Measurements from ENCODE around the gene HDAC3.

Gene HDAC3

DNA sequence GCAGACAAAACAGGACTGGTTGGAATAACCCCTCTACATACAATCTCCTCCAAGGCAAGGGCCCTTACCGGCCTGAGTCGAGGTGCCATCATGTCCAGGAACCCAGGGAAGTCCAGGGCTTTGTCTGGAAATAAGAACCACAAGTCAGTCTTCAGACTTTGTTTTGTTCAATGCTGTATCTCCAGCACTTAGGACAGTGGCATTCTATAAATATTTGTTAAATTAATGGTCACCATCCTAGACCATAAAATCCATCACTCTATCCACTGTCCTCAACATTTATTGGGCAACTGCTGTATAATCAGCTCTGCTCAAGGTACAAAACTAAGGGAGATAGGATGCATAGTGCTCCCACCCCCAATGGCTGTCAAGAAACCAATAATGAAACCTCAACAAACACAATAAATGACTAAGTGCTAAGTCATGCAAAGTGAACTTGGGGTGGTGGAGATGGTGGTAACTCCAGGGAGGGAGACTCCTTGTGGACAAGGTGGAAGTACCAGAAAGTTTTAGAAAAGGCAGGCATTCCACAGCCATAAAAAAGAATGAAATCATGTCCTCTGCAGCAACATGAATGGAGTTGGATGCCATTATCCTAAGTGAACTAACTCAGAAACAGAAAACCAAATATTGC is 5.1 kb upstream of the HDAC3 start:
- no peak overlapping the region for H2AFZ ChIP-seq (ENCODE audit: low read length)
- H3K9ac ChIP-seq (ENCODE audit: low read depth, low read length, poor library complexity, severe bottlenecking), result no peak overlapping the region
- no peaks in the 10 kb centered on the region for H3K27me3 ChIP-seq (ENCODE audit: insufficient read depth, low read length, poor library complexity, severe bottlenecking)
- no peaks in the 10 kb centered on the region for H3K9me3 ChIP-seq (ENCODE audit: insufficient read depth, low read depth, low read length)
- no peaks in the 10 kb centered on the region for H3F3A ChIP-seq (ENCODE audit: low read depth)
- H4K20me1 ChIP-seq (ENCODE audit: insufficient read depth, low read length, poor library complexity, severe bottlenecking), result no peaks in the 10 kb centered on the region
- no peak for TF ChIP-seq EZH2phosphoT487 (IDR thresholded peaks at IDR 0.05; ENCODE audit: borderline replicate concordance)
- TF ChIP-seq, protein P1, sequence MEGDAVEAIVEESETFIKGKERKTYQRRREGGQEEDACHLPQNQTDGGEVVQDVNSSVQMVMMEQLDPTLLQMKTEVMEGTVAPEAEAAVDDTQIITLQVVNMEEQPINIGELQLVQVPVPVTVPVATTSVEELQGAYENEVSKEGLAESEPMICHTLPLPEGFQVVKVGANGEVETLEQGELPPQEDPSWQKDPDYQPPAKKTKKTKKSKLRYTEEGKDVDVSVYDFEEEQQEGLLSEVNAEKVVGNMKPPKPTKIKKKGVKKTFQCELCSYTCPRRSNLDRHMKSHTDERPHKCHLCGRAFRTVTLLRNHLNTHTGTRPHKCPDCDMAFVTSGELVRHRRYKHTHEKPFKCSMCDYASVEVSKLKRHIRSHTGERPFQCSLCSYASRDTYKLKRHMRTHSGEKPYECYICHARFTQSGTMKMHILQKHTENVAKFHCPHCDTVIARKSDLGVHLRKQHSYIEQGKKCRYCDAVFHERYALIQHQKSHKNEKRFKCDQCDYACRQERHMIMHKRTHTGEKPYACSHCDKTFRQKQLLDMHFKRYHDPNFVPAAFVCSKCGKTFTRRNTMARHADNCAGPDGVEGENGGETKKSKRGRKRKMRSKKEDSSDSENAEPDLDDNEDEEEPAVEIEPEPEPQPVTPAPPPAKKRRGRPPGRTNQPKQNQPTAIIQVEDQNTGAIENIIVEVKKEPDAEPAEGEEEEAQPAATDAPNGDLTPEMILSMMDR (conservative IDR thresholded peaks at IDR 0.05; ENCODE audit: low read length), result no peak
- H3K4me2 ChIP-seq (ENCODE audit: low read depth, low read length, poor library complexity, severe bottlenecking), result no peak overlapping the region
- H3K4me3 ChIP-seq (ENCODE audit: low read length, poor library complexity, severe bottlenecking), result no peak overlapping the region
- no peaks in the 10 kb centered on the region for H3K36me3 ChIP-seq (ENCODE audit: insufficient read depth, low read length)
- no peaks in the 10 kb centered on the region for H3K79me2 ChIP-seq (ENCODE audit: insufficient read depth, low read length)
- H3K4me1 ChIP-seq (ENCODE audit: insufficient read depth, low read length, poor library complexity, severe bottlenecking), result peaks cover 9% of the 10 kb centered on the region
- H3K9me2 ChIP-seq (replicated peaks; ENCODE audit: low read depth, low read length), result no peaks in the 10 kb centered on the region

DNA sequence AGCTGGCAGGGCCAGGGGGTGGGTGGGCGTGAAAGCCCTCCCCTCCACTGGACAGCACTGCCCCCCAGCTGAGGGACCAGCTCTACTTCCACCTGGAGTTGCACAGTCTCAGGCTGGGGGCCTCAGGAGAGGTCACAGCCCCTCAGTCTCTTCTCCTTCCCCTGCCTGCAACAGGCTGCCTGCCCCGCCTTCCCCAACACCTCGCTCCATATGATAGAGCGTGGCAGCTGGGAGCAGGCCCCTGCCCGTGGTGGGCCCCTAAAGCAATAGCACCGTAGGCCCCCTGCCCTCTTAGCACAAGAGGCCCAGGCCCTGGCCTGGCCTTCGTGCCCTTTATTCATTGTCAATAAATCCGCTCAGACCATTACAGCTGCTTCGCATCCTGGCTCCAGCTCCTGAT is 4.0 kb upstream of the HDAC3 start:
- Histone ChIP-seq H3K36me3 (ENCODE audit: insufficient read depth, low read length) (no peaks in the 10 kb centered on the region), H2AFZ (ENCODE audit: low read length) (no peak overlapping the region), H3K9me2 (replicated peaks; ENCODE audit: low read depth, low read length) (no peaks in the 10 kb centered on the region), H3K4me1 (ENCODE audit: insufficient read depth, low read length, poor library complexity, severe bottlenecking) (peaks cover 14% of the 10 kb centered on the region), H3K4me3 (ENCODE audit: low read length, poor library complexity, severe bottlenecking) (no peak overlapping the region), H3K9ac (ENCODE audit: low read depth, low read length, poor library complexity, severe bottlenecking) (no peak overlapping the region), H3K79me2 (ENCODE audit: insufficient read depth, low read length) (peaks cover 9% of the 10 kb centered on the region), H4K20me1 (ENCODE audit: insufficient read depth, low read length, poor library complexity, severe bottlenecking) (peaks cover 8% of the 10 kb centered on the region), H3K9me3 (ENCODE audit: insufficient read depth, low read depth, low read length) (no peaks in the 10 kb centered on the region), H3K27me3 (ENCODE audit: insufficient read depth, low read length, poor library complexity, severe bottlenecking) (no peaks in the 10 kb centered on the region), H3K4me2 (ENCODE audit: low read depth, low read length, poor library complexity, severe bottlenecking) (no peak overlapping the region), H3F3A (ENCODE audit: low read depth) (no peaks in the 10 kb centered on the region)
- TF ChIP-seq EZH2phosphoT487 (IDR thresholded peaks at IDR 0.05; ENCODE audit: borderline replicate concordance), result no peak
- TF ChIP-seq, protein P1 (conservative IDR thresholded peaks at IDR 0.05; ENCODE audit: low read length), result no peak

DNA sequence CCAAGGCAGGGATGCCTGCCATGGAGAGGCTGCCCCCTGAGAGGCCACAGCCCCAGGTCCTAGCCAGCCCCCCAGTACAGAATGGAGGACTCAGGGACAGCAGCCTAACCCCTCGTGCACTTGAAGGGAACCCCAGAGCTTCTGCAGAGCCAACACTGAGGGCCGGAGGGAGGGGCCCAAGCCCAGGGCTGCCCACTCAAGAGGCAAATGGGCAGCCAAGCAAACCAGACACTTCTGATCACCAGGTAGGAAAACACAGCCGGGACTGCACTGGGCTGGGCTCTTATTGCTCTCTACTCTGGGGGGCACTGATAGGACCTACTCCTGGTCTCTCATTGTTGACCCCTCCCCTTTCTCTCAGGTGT is 3.4 kb upstream of the HDAC3 start:
- no peak for TF ChIP-seq EZH2phosphoT487 (IDR thresholded peaks at IDR 0.05; ENCODE audit: borderline replicate concordance)
- H3K4me1 ChIP-seq (ENCODE audit: insufficient read depth, low read length, poor library complexity, severe bottlenecking), result peaks cover 21% of the 10 kb centered on the region

More for the DNA sequence above, 3.4 kb upstream of the HDAC3 start:
- H2AFZ ChIP-seq (ENCODE audit: low read length), result no peak overlapping the region
- no peak overlapping the region for H3K4me2 ChIP-seq (ENCODE audit: low read depth, low read length, poor library complexity, severe bottlenecking)
- no peaks in the 10 kb centered on the region for H3K36me3 ChIP-seq (ENCODE audit: insufficient read depth, low read length)
- H3K4me3 ChIP-seq (ENCODE audit: low read length, poor library complexity, severe bottlenecking), result no peak overlapping the region
- H3K27me3 ChIP-seq (ENCODE audit: insufficient read depth, low read length, poor library complexity, severe bottlenecking), result no peaks in the 10 kb centered on the region
- H3K9ac ChIP-seq (ENCODE audit: low read depth, low read length, poor library complexity, severe bottlenecking), result no peak overlapping the region
- H3K9me2 ChIP-seq (replicated peaks; ENCODE audit: low read depth, low read length), result no peaks in the 10 kb centered on the region
- H3K79me2 ChIP-seq (ENCODE audit: insufficient read depth, low read length), result peaks cover 16% of the 10 kb centered on the region
- peaks cover 14% of the 10 kb centered on the region for H4K20me1 ChIP-seq (ENCODE audit: insufficient read depth, low read length, poor library complexity, severe bottlenecking)
- H3K9me3 ChIP-seq (ENCODE audit: insufficient read depth, low read depth, low read length), result no peaks in the 10 kb centered on the region
- no peaks in the 10 kb centered on the region for H3F3A ChIP-seq (ENCODE audit: low read depth)

All from Loucy (cell line).